Camera-type eye (tissue), 1 donor: ENCODE data around the gene ACOX2. TPM values are rescaled to one million over a fixed set of nuclear protein-coding genes. Genes with fewer than 3 reads are reported as not detected.

ENCODE experiments used
- total RNA-seq: library from RNA; depleted of rRNA; stranded (reverse); fragments of >200 nt; gene quantifications from one replicate; pipeline ENCODE4 v1.2.3, GENCODE V29; 2014

The ACOX2 gene
- 22.8 TPM for total RNA-seq

DNA sequence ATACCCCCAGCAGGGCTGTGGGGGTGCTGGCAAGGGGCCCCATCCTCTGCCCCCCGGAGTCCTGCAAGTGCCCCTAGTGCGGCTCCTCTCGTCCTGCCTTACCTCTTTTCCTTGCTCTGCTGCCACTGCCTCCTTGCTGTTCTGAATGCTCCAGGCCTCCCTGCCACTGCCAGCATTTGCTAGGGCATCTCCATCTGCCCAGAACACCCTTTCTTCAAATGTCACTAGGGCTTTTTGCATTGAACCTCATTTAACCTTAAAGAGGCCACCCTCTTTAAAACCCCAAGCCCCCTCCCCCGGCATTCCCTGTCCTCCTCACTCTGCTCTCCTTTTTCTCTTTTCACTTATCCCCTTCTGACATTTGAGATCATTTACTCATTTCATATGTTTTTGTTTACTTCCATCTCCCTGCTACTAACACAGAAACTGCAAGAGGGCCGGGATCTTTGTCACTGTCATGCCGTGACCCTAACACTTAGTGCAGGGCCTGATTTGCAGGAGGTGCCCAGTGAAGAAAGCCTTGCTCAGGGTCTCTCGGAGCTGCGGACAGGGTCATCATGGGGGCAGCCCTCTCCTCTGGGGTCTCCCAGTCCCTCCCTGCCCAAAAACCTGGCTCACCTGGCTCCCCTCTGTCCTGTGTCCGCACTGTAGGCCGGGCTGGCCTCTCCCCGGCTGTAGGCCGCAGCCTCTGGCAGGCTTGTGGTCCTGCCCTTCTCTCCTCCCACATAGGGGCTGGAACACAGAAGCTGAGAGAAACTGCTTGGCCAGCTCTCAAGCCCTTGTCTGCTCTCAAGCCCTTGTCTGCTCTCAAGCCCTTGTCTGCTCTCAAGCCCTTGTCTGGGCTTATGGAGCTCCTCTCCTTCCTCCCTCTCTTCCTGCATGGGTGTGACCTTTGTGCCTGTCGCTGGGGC is at the start of gene ACOX2:
Gene ACOX2 (minus strand): TSS at position 690 of the 911 bp plus-strand sequence. CDS start 2,084 bp downstream, outside the sequence.

DNA sequence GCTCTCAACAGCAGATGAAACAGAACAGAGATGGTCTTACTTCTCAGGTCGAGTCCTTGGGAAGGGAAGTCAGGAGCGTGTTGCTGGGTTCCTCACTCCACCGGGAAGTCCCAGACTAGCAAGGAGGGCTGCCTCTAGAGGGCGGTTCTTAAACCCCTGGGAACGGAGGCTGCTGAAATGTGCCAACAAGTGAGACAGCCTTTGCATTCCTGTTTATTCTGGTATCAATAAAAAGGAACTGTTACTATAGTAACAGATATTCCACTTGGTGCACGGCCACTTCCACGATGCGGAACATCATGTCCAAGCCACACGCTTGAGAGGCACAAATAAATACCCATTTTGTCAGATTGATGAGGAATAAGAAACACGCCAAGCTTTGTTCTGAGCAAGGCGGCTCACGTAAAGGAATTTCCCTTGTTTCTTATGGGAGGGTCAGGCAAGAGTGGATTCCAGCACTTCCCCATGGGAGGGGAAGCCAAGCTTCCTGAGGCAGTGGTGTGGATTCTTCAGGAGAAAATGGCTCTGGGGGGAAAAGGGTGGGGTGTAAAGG is 40.4 kb upstream of the ACOX2 start, which contains the start of gene FAM107A:
Gene FAM107A (minus strand): TSS at position 123 of the 553 bp plus-strand sequence. CDS start 7,531 bp downstream, outside the sequence.

DNA sequence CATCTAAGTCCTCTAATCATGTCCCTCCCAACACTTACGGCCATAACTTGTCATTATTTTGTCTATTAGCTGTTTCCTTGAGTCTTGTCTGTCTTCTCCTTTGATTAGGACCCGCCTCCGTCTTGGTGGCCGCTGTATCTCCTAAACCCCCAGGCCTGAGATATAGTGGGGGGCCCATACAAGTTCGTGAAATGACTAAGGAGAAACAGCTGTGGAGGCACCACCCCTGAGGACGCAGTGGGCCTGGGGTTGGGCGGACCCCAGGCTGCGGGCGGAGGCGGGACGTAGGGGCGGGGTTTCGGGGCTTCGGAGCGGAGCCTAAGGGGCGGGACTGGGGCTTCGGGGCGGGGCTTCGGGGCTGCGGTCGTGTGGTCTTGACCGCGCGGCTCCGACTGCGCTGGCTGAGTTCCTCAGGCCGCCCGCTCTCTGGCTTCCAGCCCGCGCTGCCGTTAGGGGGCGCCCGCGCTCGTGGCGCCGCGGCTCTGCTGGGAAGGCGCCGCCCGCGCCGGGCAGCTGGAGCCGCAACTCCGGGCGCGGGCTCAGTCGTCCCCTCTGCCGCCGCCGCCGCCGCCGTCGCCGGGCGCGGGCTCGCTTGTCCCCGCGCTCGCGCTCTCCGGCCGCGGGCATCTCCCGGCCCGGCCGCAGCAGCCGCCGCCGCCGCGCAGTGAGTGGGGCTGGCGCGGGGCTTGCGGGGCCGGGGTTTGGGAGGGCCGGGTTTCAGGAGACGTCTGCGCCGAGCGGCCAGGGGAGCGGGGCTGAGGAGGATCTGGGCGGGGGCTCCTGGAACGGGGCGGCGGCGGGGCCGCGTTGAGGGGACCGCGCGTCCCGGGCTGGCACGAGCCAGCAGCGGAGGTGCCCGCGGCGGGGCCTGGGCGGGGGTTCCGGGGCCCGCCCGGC is 45.2 kb downstream of the ACOX2 start, which contains the start of gene KCTD6:
Gene KCTD6 (plus strand): TSS at position 591 of the 897 bp plus-strand sequence. CDS start 6,660 bp downstream, outside the sequence.

Other genes with a start within 250 kb of the ACOX2 start
- 17.6 TPM for gene RPP14, start 230.9 kb downstream of the ACOX2 start, total RNA-seq
- 26.7 TPM for gene HTD2, start 230.7 kb downstream of the ACOX2 start, total RNA-seq
- 40.8 TPM for gene PXK, start 204.3 kb downstream of the ACOX2 start, total RNA-seq
- gene PDHB, start 103.4 kb downstream of the ACOX2 start, total RNA-seq = 120 TPM
- 62.4 TPM for gene KCTD6, start 45.1 kb downstream of the ACOX2 start, total RNA-seq
- 18.9 TPM for gene FAM107A, start 40.2 kb upstream of the ACOX2 start, total RNA-seq
- gene FAM3D, start 129.6 kb upstream of the ACOX2 start, total RNA-seq = 6.4 TPM